Measurements from ENCODE around the gene ADGRD2.

Gene ADGRD2, protein sequence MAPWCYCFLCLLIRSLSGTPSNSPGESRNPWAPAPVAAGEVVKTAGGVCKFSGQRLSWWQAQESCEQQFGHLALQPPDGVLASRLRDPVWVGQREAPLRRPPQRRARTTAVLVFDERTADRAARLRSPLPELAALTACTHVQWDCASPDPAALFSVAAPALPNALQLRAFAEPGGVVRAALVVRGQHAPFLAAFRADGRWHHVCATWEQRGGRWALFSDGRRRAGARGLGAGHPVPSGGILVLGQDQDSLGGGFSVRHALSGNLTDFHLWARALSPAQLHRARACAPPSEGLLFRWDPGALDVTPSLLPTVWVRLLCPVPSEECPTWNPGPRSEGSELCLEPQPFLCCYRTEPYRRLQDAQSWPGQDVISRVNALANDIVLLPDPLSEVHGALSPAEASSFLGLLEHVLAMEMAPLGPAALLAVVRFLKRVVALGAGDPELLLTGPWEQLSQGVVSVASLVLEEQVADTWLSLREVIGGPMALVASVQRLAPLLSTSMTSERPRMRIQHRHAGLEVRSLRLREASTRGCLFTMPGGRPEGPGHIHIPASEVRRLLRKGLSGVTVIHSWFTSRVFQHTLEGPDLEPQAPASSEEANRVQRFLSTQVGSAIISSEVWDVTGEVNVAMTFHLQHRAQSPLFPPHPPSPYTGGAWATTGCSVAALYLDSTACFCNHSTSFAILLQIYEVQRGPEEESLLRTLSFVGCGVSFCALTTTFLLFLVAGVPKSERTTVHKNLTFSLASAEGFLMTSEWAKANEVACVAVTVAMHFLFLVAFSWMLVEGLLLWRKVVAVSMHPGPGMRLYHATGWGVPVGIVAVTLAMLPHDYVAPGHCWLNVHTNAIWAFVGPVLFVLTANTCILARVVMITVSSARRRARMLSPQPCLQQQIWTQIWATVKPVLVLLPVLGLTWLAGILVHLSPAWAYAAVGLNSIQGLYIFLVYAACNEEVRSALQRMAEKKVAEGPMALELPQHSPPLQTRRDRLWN

DNA sequence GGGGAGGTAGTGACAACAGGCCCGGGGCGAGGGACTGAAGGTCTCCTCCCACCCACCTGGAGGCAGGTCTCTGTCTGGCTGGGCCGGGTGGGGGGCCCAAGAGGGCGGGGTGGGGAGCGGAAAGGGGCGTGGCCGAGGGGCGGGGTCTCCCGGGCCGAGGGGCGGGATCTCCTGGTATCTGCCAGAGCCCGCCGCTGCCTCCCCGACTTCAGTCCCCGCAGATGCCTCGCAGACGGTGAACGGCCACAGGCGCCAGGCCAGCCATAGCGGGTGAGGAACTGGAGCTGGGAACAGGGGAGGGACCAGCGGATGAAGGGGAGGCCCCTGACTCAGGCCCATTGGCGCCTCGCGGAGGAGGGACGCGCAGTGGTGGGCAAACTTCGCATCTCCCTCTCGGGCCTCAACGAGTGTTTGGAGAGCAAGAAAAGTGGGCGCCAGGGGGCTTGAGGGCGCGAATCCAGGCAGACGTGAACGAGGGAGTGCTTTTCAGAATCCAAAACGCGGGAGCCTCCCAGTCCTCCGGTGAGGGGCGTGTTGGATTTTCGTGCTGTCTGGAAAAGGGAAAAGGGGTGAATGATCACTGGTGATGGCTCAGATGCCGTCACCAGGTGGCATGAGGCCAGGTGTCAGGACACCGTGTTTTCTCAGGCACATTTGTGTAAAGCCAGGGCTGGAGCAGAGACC, at the start of gene ADGRD2:
ADGRD2 (plus strand) TSS at position 211 of the 684 bp plus-strand sequence. CDS start 1,216 bp downstream, outside the sequence.
- Mint-ChIP-seq H3K27ac (no peak within 1 kb of the TSS), H3K36me3 (no peaks in the 10 kb centered on the region), H3K4me3 (peak within 1 kb of the TSS; percentile 31), H3K4me1 (peaks cover 9% of the 10 kb centered on the region), H3K9me3 (no peaks in the 10 kb centered on the region), H3K27me3 (peaks cover 76% of the 10 kb centered on the region)
- ATAC-seq = no peak

DNA sequence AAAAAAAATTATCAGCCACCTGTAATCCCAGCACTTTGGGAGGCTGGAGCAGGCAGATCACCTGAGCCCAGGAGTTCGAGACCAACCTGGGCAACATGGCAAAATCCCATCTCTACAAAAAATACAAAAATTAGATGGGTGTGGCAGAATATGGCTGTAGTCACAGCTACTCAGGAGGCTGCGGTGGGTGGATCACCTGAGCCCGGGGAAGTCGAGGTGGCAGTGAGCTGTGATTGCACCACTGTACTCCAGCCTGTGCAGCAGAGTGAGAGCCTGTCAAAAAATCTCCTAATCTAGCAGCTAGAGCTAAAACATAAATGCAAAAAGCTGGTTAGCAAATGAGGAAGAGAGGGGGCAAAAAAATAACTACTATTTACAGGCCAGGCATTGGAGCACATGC, 47.0 kb upstream of the ADGRD2 start:
- Mint-ChIP-seq H3K27me3 (no peaks in the 10 kb centered on the region), H3K36me3 (peaks cover 72% of the 10 kb centered on the region), H3K27ac (no peak overlapping the region), H3K4me3 (no peak overlapping the region), H3K4me1 (peaks cover 13% of the 10 kb centered on the region), H3K9me3 (no peaks in the 10 kb centered on the region)
- ATAC-seq = no peak

DNA sequence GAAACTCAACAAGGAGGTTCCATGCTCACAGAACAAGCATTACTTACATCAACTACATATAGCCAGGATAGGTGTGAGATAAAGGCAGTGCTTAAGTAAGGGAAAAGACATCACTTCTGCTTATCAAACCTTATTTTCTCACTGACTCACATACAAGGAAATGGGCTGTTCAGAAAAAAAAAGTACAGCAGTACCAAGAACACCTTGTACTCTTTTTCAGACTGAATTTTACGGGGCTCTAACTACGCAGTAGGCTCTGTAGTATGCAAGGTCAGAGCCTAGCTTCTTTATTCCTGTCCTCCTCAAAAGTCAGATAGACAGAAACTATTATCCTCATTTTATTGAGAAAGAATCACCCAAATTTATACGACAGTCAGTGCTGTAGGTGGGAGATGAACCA, 40.8 kb upstream of the ADGRD2 start:
- Mint-ChIP-seq H3K4me3 (no peak overlapping the region), H3K9me3 (no peaks in the 10 kb centered on the region), H3K4me1 (peaks cover 18% of the 10 kb centered on the region), H3K36me3 (peaks cover 55% of the 10 kb centered on the region), H3K27me3 (no peaks in the 10 kb centered on the region), H3K27ac (no peak overlapping the region)
- ATAC-seq = no peak

DNA sequence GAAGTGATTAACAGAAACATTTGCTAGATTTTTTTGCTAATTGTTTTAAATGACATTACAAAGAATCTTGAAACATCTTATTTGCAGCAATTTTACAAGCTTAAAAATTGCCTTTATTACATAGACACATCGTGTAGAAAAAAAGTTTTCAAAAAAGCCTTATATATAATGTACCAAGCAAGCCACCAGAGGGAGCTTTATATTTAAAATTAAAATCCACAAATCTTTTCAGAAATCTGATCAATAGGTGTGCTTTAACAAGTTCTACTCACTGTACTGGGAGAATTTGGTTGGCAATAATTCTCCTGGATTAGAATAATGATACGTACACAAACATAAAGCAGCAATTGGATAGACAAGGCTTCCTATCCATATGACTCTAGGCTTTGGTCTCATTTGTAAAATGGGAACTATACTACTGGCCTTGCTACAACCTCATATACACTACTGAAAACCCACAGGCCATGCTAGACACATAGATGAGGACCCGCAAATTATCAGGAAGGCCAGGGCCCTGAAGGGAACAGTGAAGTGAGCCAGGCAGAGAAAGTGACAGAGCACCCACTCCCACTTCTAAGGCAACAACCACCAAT, 39.8 kb upstream of the ADGRD2 start:
- H3K4me1 Mint-ChIP-seq = peaks cover 28% of the 10 kb centered on the region
- H3K36me3 Mint-ChIP-seq = peaks cover 51% of the 10 kb centered on the region

DNA sequence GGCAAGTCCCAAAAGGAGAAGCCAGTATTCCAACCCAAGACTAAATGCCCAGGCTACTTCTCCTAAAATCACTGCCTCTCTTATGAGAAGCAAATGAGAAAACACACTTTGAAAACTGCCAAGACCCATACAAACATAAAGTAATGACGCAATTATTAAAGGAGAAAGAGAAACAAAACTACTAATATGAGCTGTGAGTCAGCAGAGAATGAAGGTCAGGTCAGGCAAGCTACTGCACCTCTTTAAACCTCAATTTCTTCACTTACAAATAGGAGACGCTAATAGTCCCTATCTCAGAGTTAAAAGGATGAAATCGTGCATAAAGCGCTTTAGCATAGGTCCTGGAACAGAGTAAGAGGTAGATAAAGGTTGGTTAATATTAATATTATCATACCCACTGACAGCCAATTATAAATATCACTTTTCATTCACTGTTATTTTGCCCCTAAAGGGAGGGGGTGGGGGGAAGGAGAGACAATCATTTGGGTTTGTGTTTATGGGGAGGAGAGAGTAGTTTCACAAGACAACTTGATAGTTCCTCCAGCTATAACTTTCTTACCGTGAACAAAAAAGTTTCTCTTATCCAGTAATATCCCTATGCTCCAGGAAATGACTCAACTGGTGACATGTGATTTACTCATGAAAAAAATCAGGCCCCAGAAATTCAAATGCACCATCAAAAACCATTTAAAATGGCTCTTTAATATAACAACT, 38.6 kb upstream of the ADGRD2 start:
- no peaks in the 10 kb centered on the region for H3K27me3 Mint-ChIP-seq
- H3K27ac Mint-ChIP-seq = no peak overlapping the region
- peaks cover 39% of the 10 kb centered on the region for H3K36me3 Mint-ChIP-seq
- no peak overlapping the region for H3K4me3 Mint-ChIP-seq
- peaks cover 31% of the 10 kb centered on the region for H3K4me1 Mint-ChIP-seq
- ATAC-seq = no peak
- H3K9me3 Mint-ChIP-seq = peaks cover 4% of the 10 kb centered on the region

More for the DNA sequence above, 39.8 kb upstream of the ADGRD2 start:
- Mint-ChIP-seq H3K4me3 (no peak overlapping the region), H3K9me3 (peaks cover under 1% of the 10 kb centered on the region), H3K27me3 (no peaks in the 10 kb centered on the region), H3K27ac (no peak overlapping the region)
- ATAC-seq = no peak

DNA sequence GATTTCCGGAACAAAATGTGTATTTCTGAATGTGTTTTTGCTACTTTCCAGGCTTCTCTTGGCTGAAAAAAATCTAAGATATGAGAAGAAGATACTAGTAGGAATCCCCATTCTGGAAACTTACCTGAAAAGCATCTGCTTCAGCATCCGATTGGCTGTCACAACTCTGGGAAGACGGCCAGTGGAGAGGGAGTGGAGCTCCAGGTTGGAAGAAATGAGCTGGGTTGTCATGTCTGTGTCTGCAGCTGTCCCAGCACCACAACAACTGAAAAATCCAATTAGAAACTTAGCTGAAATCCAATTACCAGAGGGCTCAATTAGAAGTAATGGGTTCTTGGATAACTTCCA, 38.0 kb upstream of the ADGRD2 start:
- H3K27me3 Mint-ChIP-seq = no peaks in the 10 kb centered on the region
- peaks cover 31% of the 10 kb centered on the region for H3K4me1 Mint-ChIP-seq
- ATAC-seq = no peak
- no peak overlapping the region for H3K27ac Mint-ChIP-seq
- H3K36me3 Mint-ChIP-seq = peaks cover 33% of the 10 kb centered on the region
- no peak overlapping the region for H3K4me3 Mint-ChIP-seq
- peaks cover 4% of the 10 kb centered on the region for H3K9me3 Mint-ChIP-seq

DNA sequence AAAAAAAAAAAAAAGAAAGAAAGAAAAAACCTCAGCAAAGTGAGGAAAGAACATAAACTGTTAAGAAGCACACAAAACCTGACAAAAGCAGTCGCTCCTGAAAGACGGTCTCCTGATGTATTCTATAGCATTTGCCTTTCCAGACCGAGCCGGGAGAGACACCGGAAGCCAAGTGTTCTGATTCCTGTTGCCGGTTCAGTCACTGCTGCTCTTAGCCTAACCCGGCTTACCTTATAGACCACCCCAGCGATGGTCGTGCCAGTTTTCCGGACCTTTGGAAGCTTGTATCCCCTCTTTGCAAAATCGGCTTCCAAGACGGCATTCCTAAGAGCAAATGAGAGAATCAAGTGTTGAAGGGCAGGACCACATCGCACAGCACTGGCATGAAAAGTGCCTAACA, 35.6 kb upstream of the ADGRD2 start:
- ATAC-seq = no peak
- peak overlapping the region; percentile 90 for H3K27ac Mint-ChIP-seq
- peaks cover 26% of the 10 kb centered on the region for H3K36me3 Mint-ChIP-seq
- H3K4me1 Mint-ChIP-seq = peaks cover 39% of the 10 kb centered on the region
- peaks cover 4% of the 10 kb centered on the region for H3K9me3 Mint-ChIP-seq
- peak overlapping the region; percentile 95 for H3K4me3 Mint-ChIP-seq
- no peaks in the 10 kb centered on the region for H3K27me3 Mint-ChIP-seq

DNA sequence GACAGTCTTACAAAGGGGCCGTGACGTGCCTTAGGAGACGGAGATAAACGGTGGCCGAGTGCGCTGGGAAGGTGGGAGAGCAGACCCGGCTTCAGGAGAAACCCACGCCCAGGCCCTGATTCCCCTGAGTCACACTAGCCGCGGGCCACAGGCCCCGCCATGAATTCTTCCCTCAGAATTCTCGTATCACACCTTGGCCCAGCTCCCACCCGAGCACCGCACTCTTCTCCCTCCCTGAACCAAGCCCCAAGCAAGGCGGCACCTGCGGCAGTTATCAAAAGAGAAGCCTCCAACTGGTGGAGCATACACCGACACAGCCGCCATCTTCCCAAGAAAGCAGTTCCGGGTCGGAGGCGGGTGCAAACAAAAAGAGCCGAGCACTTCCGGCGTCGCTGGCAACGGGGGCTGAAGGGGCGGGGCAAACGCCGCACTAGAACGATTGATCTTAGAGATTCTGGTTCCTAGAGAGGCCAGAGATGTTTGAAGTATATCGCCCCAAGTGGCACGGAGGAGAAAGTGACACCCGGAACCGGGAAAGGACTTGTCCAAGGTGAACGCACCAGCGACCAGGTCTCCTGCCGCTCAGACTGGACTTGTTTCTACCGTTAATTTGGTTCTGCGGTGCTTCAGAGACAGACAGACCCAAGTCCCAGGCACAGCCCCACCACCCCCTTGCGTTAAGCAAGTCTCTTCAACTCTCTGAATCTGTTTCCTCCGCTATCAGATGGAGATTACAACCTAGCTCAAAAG, 35.0 kb upstream of the ADGRD2 start, which contains the start of gene PSMB7:
PSMB7 (minus strand) TSS at position 341 of the 750 bp plus-strand sequence; CDS start at position 324, 17 bp downstream.
- no peaks in the 10 kb centered on the region for H3K27me3 Mint-ChIP-seq
- H3K9me3 Mint-ChIP-seq = peaks cover 4% of the 10 kb centered on the region
- ATAC-seq = peak; percentile 97
- peaks cover 26% of the 10 kb centered on the region for H3K36me3 Mint-ChIP-seq
- peak within 1 kb of the TSS; percentile 90 for H3K27ac Mint-ChIP-seq
- peak within 1 kb of the TSS; percentile 95 for H3K4me3 Mint-ChIP-seq
- H3K4me1 Mint-ChIP-seq = peaks cover 39% of the 10 kb centered on the region

DNA sequence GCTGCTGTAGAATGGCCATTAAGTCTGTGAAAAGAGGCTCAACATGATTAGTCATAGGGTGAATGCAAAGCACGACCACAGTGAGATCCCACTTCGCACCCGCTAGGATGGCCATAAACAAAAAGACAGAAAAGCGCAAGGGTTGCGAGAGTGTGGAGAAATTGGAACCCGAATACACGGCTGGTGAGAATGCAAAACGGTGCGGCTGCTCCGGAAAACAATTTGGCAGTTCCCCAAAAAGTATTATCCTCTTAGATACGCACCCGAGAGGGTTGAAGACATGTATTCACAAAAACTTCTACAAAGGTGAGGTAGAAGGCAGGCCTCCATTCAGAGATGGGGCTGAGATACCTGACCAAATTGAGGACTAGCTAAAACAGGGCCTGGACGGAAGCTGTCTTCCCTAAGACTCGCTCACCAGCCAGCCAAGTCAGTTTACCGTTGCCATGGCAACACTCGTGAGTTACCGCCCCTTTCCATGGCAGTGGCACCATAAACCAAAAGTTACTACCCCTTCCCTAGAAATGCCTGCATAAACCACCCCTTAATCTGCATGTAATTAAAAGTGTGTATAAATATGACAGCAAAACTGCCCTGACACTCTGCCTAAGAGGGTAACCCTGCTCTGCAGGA, 34.3 kb upstream of the ADGRD2 start:
- ATAC-seq = no peak
- Mint-ChIP-seq H3K27ac (peak overlapping the region; percentile 90), H3K27me3 (no peaks in the 10 kb centered on the region), H3K36me3 (peaks cover 25% of the 10 kb centered on the region), H3K4me1 (peaks cover 39% of the 10 kb centered on the region), H3K4me3 (peak overlapping the region; percentile 95), H3K9me3 (peaks cover 4% of the 10 kb centered on the region)

DNA sequence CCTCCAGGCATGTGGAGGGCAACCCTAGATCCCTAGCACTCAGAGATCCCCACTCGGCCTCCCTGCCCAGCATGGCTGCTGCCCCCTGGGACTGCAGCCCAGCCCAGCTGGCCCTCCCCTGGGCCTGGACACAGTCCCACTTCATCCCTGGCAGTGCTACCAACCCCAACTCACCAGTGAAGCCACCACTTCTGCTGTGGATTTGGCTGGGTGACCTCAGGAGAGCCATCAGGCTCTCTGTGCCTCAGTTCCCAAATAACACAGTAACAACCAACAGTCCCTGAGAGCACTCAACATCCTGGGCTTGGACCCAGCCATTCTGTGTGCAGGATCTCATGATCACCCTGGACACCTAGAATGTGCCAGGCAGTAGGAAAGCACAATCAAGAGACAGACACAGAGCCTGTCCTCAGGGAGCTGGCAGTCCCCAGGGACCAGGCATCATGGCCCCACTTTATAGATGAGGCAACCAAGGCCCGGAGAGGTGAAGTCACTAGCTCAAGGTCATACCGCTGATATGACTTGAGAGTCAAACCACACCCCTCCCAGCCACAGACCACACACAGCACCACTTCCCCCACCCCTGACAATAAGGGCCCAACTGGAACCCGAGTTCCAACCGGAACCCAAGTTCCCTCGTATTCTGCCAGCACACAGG, 30.3 kb upstream of the ADGRD2 start:
- Mint-ChIP-seq H3K27ac (no peak overlapping the region), H3K36me3 (no peaks in the 10 kb centered on the region), H3K4me3 (no peak overlapping the region), H3K4me1 (peaks cover 15% of the 10 kb centered on the region), H3K27me3 (peaks cover 9% of the 10 kb centered on the region), H3K9me3 (peaks cover 4% of the 10 kb centered on the region)
- no peak for ATAC-seq

DNA sequence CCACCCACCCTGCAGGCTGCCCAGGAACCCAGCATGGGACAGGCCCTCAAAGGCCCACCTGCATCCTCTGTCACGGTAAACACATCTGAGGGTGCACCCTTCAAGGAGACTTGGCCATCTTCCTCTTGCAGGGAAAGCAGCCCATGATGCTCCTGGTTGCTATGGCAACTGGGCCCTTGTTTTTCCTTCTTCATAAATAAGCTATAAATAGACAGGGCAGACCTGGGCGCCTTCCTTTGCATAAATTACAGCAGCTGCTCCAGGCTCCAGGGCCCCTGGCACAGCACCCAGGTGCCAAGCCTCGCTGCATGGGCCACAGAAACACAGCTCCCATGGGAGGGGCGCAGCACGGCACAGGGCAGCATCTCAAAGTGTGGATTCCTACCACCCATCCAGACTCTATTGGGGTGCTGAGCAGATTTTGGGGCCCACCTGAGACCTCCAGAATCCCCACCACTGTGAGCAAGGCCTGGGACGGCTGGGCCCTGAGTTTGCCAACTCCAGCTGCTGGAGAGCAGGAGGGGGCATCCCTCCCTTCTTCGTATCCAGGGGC, 29.2 kb upstream of the ADGRD2 start:
- Mint-ChIP-seq H3K4me1 (peaks cover 7% of the 10 kb centered on the region), H3K4me3 (no peak overlapping the region), H3K27ac (no peak overlapping the region), H3K27me3 (peaks cover 9% of the 10 kb centered on the region), H3K36me3 (no peaks in the 10 kb centered on the region), H3K9me3 (no peaks in the 10 kb centered on the region)
- ATAC-seq = no peak

DNA sequence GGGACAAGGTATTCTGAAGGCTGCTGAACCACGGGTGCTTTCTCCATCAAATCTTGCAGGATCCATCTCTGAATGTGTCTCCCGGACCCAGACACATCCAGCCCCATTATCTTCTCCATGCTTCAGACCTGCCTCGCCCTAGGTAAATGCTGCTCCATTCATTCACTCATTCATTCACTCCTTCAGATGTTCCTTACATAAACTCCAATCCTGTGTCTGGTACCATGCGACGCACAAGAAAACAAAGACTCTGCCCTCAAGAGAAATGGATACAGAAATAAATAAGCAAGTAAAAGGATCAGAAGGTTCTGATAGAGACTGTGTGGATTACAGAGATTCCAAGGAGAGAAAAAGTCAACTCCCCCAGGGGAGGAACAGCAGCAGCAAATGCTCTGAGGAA, 27.1 kb upstream of the ADGRD2 start:
- no peak overlapping the region for H3K27ac Mint-ChIP-seq
- peaks cover 7% of the 10 kb centered on the region for H3K4me1 Mint-ChIP-seq
- no peak overlapping the region for H3K4me3 Mint-ChIP-seq
- H3K9me3 Mint-ChIP-seq = no peaks in the 10 kb centered on the region
- peaks cover 17% of the 10 kb centered on the region for H3K27me3 Mint-ChIP-seq
- ATAC-seq = no peak
- no peaks in the 10 kb centered on the region for H3K36me3 Mint-ChIP-seq

DNA sequence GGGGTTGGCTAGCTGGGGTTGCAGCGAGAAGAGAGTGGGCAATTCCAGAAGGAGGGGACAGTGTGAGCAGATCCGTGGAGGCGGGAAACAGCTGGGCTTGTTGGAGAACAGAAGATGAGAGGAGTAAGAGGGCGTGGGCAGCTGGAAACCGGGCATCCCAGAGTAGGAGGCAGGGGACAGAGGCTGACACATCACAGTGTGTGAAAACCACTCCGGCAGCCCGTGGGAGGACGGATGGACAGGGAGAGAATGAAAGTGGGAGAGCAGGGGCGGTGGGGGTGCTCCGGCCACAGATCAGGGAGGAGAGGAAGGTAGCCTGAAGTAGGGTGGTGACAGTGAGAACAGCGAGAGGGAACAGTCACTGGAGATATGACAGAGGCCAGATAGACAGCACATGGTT, 26.7 kb upstream of the ADGRD2 start:
- H3K4me1 Mint-ChIP-seq = peaks cover 5% of the 10 kb centered on the region
- H3K27ac Mint-ChIP-seq = no peak overlapping the region

More for the DNA sequence above, 26.7 kb upstream of the ADGRD2 start:
- H3K9me3 Mint-ChIP-seq = no peaks in the 10 kb centered on the region
- H3K36me3 Mint-ChIP-seq = no peaks in the 10 kb centered on the region
- H3K27me3 Mint-ChIP-seq = peaks cover 17% of the 10 kb centered on the region
- H3K4me3 Mint-ChIP-seq = no peak overlapping the region
- ATAC-seq = no peak
